ENCODE results near the gene NARF. TPM values are rescaled to one million over a fixed set of nuclear protein-coding genes. Genes with fewer than 3 reads are reported as not detected.
"Not testable (repeated sequence)": the region's sequence is repeated elsewhere in the genome, so short reads cannot be mapped to it uniquely, and the experiment has no call there.

NARF gene
- 79.8 TPM for polyA plus RNA-seq (2013, experiment 1 of 2)
- 85.3 TPM for polyA plus RNA-seq (2013, experiment 2 of 2)

DNA sequence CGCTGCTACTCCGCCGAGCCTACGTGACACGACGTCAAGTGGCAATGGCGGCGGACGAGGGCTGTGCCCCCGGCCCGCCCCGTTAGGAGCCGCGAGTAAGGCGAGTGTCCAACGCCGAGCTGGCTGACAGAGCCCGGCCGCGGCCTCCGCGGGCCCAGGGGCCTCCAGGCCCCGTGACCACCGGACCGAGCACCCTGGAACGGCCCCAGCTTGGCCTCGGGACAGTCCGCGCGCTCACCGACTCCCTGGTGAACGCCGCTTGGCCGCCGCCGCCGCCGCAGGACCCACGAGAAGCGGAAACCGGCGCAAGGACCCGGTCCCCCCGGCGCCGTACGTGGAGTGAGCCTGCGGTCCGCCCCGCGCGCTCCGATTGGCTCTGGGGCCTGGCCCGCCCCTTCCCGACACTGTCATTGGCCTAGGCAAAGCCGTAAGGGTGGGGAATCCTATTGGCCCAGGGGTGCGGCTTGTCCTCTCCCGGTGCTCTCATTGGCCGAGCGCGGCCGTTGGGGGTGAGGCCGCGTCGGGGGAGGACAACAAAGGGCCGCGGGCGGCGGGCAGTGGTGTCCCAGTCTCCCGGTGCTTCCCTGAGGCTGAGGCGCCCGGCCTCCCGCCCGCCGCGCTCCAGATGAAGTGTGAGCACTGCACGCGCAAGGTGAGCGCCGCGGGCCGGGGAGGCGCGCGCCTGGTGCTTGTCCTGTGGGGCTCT, at the start of gene NARF:
NARF (plus strand) TSS at position 563 of the 706 bp plus-strand sequence; CDS start at position 626, 63 bp downstream.
- peaks cover 30% of the 10 kb centered on the region for H3K36me3 ChIP-seq (ENCODE audit: insufficient read depth, low read length)
- H3K4me1 ChIP-seq (ENCODE audit: insufficient read depth, low read length), result peaks cover 5% of the 10 kb centered on the region; the same call in 1 of the 2 replicates
- no peaks in the 10 kb centered on the region for H3K27me3 ChIP-seq (ENCODE audit: insufficient read depth, low read length)
- peak within 1 kb of the TSS; percentile 93 for H3K9ac ChIP-seq (ENCODE audit: low read depth, low read length)
- under 1% methylated on average over 85 of the region's 85 CpGs for WGBS
- H3K4me3 ChIP-seq (ENCODE audit: low read length), result peak within 1 kb of the TSS; percentile 78
- peak within 1 kb of the TSS; percentile 99 for H3K27ac ChIP-seq (ENCODE audit: low read depth, low read length)
- H3K9me3 ChIP-seq (ENCODE audit: insufficient read depth, low read depth, low read length), result no peaks in the 10 kb centered on the region; the same call in 1 of the 2 replicates

- no peaks in the 10 kb centered on the region for H3K4me1 ChIP-seq (ENCODE audit: insufficient read depth, low read length)
- WGBS, result 94% methylated on average over 21 of the region's 21 CpGs
- H3K4me3 ChIP-seq (ENCODE audit: low read length), result no peak overlapping the region
- no peak overlapping the region for H3K9ac ChIP-seq (ENCODE audit: low read depth, low read length)
- H3K9me3 ChIP-seq (ENCODE audit: insufficient read depth, low read depth, low read length), result no peaks in the 10 kb centered on the region
- H3K36me3 ChIP-seq (ENCODE audit: insufficient read depth, low read length), result peaks cover under 1% of the 10 kb centered on the region; the same call in 1 of the 2 replicates
- H3K27ac ChIP-seq (ENCODE audit: low read depth, low read length), result no peak overlapping the region
- H3K27me3 ChIP-seq (ENCODE audit: insufficient read depth, low read length), result no peaks in the 10 kb centered on the region
Observed at GRCh38 chr17:82408938-82409318, 49.6 kb upstream of the NARF start.

- H3K27ac ChIP-seq (ENCODE audit: low read depth, low read length), result no peak overlapping the region
- peaks cover 3% of the 10 kb centered on the region; the same call in 1 of the 2 replicates for H3K4me1 ChIP-seq (ENCODE audit: insufficient read depth, low read length)
- H3K4me3 ChIP-seq (ENCODE audit: low read length), result no peak overlapping the region
- no peaks in the 10 kb centered on the region for H3K9me3 ChIP-seq (ENCODE audit: insufficient read depth, low read depth, low read length)
- no peaks in the 10 kb centered on the region; the same call in 1 of the 2 replicates for H3K36me3 ChIP-seq (ENCODE audit: insufficient read depth, low read length)
- no peaks in the 10 kb centered on the region for H3K27me3 ChIP-seq (ENCODE audit: insufficient read depth, low read length)
- no peak overlapping the region for H3K9ac ChIP-seq (ENCODE audit: low read depth, low read length)
- 93% methylated on average over 14 of the region's 14 CpGs for WGBS
Observed at GRCh38 chr17:82410014-82410716, 48.4 kb upstream of the NARF start.

DNA sequence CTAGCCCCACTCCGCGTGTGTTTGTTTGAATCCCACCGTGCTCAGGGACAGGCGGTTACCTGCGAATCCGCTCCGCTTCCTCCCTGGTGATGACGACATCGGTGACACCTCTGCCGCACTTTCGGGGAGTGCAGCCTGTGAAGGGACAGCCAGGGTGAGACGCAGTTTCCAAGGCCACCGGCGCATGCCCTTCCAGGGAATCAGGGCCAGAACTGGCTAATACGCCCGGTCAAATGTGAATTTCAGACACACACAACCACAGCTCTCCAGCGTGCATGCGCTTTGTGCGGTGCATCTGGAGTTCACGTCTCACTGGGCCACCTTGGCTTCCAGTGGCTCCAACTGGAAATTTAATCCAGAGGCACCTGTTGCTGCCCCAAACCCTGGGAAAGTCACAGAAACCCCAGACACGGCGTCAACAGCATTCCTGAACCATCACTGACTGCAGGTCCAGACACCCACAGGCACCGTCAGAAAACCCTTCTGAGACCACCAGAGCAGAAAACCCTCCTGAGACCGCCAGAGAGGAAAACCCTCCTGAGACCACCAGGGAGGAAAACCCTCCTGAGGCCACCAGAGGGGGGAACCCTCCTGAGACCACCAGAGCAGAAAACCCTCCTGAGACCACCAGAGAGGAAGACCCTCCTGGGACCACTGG, 47.0 kb upstream of the NARF start:
- WGBS, result 96% methylated on average over 24 of the region's 24 CpGs
- no peak overlapping the region for H3K27ac ChIP-seq (ENCODE audit: low read depth, low read length)
- no peak overlapping the region for H3K9ac ChIP-seq (ENCODE audit: low read depth, low read length)
- no peak overlapping the region for H3K4me3 ChIP-seq (ENCODE audit: low read length)
- peaks cover 4% of the 10 kb centered on the region; the same call in 1 of the 2 replicates for H3K4me1 ChIP-seq (ENCODE audit: insufficient read depth, low read length)
- no peaks in the 10 kb centered on the region for H3K27me3 ChIP-seq (ENCODE audit: insufficient read depth, low read length)
- no peaks in the 10 kb centered on the region for H3K9me3 ChIP-seq (ENCODE audit: insufficient read depth, low read depth, low read length)
- H3K36me3 ChIP-seq (ENCODE audit: insufficient read depth, low read length), result no peaks in the 10 kb centered on the region; the same call in 1 of the 2 replicates

DNA sequence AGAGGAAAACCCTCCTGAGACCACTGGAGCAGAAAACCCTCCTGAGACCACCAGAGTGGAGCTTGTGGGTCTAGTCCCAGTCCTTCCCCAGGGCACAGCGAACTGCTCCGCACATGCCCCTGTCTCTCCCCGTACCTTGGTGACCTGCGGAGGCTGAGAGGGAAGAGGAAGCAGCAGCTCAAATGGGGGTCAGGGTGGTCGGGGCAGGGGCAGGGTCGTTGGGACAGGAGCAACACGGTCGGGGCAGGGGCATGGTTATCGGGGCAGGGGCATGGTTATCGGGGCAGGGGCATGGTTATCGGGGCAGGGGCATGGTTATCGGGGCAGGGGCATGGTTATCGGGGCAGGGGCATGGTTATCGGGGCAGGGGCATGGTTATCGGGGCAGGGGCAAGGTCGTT, 46.5 kb upstream of the NARF start:
- WGBS, result 96% methylated on average over 16 of the region's 16 CpGs
- H3K9me3 ChIP-seq (ENCODE audit: insufficient read depth, low read depth, low read length); H3K27ac ChIP-seq (ENCODE audit: low read depth, low read length); H3K27me3 ChIP-seq (ENCODE audit: insufficient read depth, low read length); H3K36me3 ChIP-seq (ENCODE audit: insufficient read depth, low read length); H3K9ac ChIP-seq (ENCODE audit: low read depth, low read length); H3K4me1 ChIP-seq (ENCODE audit: insufficient read depth, low read length); H3K4me3 ChIP-seq (ENCODE audit: low read length): not testable (repeated sequence)

- peaks cover 4% of the 10 kb centered on the region; the same call in 1 of the 2 replicates for H3K4me1 ChIP-seq (ENCODE audit: insufficient read depth, low read length)
- H3K9me3 ChIP-seq (ENCODE audit: insufficient read depth, low read depth, low read length), result no peaks in the 10 kb centered on the region
- no peak overlapping the region for H3K4me3 ChIP-seq (ENCODE audit: low read length)
- H3K36me3 ChIP-seq (ENCODE audit: insufficient read depth, low read length), result no peaks in the 10 kb centered on the region; the same call in 1 of the 2 replicates
- no peak overlapping the region for H3K27ac ChIP-seq (ENCODE audit: low read depth, low read length)
- WGBS, result 93% methylated on average over 29 of the region's 29 CpGs
- H3K27me3 ChIP-seq (ENCODE audit: insufficient read depth, low read length), result no peaks in the 10 kb centered on the region
- no peak overlapping the region for H3K9ac ChIP-seq (ENCODE audit: low read depth, low read length)
Observed at GRCh38 chr17:82412535-82413520, 45.7 kb upstream of the NARF start.

- peaks cover 10% of the 10 kb centered on the region for H3K4me1 ChIP-seq (ENCODE audit: insufficient read depth, low read length)
- WGBS, result 23% methylated on average over 38 of the region's 38 CpGs
Observed at GRCh38 chr17:82414548-82415281, 43.8 kb upstream of the NARF start.

GRCh38 chr17:82415336-82415735, 43.2 kb upstream of the NARF start:
- peaks cover 10% of the 10 kb centered on the region for H3K4me1 ChIP-seq (ENCODE audit: insufficient read depth, low read length)
- H3K27me3 ChIP-seq (ENCODE audit: insufficient read depth, low read length), result no peaks in the 10 kb centered on the region; the same call in 1 of the 2 replicates
- no peak overlapping the region for H3K4me3 ChIP-seq (ENCODE audit: low read length)
- no peak overlapping the region for H3K27ac ChIP-seq (ENCODE audit: low read depth, low read length)
- peaks cover 4% of the 10 kb centered on the region; the same call in 1 of the 2 replicates for H3K36me3 ChIP-seq (ENCODE audit: insufficient read depth, low read length)
- H3K9ac ChIP-seq (ENCODE audit: low read depth, low read length), result no peak overlapping the region
- WGBS, result 91% methylated on average over 26 of the region's 26 CpGs
- H3K9me3 ChIP-seq (ENCODE audit: insufficient read depth, low read depth, low read length), result no peaks in the 10 kb centered on the region

More at GRCh38 chr17:82414548-82415281, 43.8 kb upstream of the NARF start:
- no peak overlapping the region for H3K9ac ChIP-seq (ENCODE audit: low read depth, low read length)
- H3K9me3 ChIP-seq (ENCODE audit: insufficient read depth, low read depth, low read length), result no peaks in the 10 kb centered on the region
- peak overlapping the region; percentile 26 for H3K4me3 ChIP-seq (ENCODE audit: low read length)
- H3K27ac ChIP-seq (ENCODE audit: low read depth, low read length), result no peak overlapping the region
- no peaks in the 10 kb centered on the region; the same call in 1 of the 2 replicates for H3K36me3 ChIP-seq (ENCODE audit: insufficient read depth, low read length)
- H3K27me3 ChIP-seq (ENCODE audit: insufficient read depth, low read length), result no peaks in the 10 kb centered on the region; the same call in 1 of the 2 replicates

DNA sequence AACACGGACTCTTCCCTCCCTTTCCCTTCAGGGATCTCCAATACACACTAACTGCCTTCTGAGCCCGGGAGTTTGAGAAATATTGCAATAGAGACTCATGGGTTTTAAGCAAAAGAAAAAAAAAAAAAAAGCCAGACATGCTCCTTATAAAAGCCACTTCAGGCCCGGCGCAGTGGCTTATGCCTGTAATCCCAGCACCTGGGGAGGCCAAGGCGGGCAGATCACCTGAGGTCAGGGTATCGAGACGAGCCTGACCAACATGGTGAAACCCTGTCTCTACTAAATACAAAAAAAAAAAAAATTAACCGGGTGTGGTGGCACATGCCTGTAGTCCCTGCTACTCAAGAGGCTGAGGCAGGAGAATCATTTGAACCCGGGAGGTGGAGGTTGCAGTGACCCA, 42.8 kb upstream of the NARF start:
- no peaks in the 10 kb centered on the region; the same call in 1 of the 2 replicates for H3K27me3 ChIP-seq (ENCODE audit: insufficient read depth, low read length)
- H3K4me3 ChIP-seq (ENCODE audit: low read length), result no peak overlapping the region
- H3K9me3 ChIP-seq (ENCODE audit: insufficient read depth, low read depth, low read length), result no peaks in the 10 kb centered on the region
- H3K9ac ChIP-seq (ENCODE audit: low read depth, low read length), result no peak overlapping the region
- peaks cover 10% of the 10 kb centered on the region for H3K4me1 ChIP-seq (ENCODE audit: insufficient read depth, low read length)
- H3K36me3 ChIP-seq (ENCODE audit: insufficient read depth, low read length), result peaks cover 6% of the 10 kb centered on the region; the same call in 1 of the 2 replicates
- 94% methylated on average over 8 of the region's 9 CpGs for WGBS
- no peak overlapping the region for H3K27ac ChIP-seq (ENCODE audit: low read depth, low read length)

Data from HUES64 (cell line).